ENCODE measurements around the gene ZNF578. TPM values are rescaled to one million over a fixed set of nuclear protein-coding genes. Genes with fewer than 3 reads are reported as not detected.
"Not testable (repeated sequence)": the region's sequence is repeated elsewhere in the genome, so short reads cannot be mapped to it uniquely, and the experiment has no call there.

ZNF578 gene
- 0.43 and 0.95 TPM in 2 replicates for total RNA-seq (2014; rRNA removed; shearing (Covaris generic))
- polyA plus RNA-seq (2015; cell fraction: cytosol; rRNA removed), result 1.2 TPM in 1 of 2 replicates, not detected in the other
- polyA plus RNA-seq (2015; cell fraction: nucleus; rRNA removed), result 4.4 and 9.2 TPM in 2 replicates

GRCh38 chr19:52453324-52454094 lies at the start of gene ZNF578:
Gene ZNF578 (plus strand): TSS chr19:52453553. CDS start chr19:52501846, 48,293 bp downstream.
- peak; percentile 58 for DNase-seq (ENCODE audit: low read depth, low spot score)
- in situ Hi-C loops (cut with HindIII; ENCODE audit: low pct_unique_long_range_greater_than_20kb, low sequenced_read_pairs), result no loop called here

- in situ Hi-C loops (cut with HindIII; ENCODE audit: low pct_unique_long_range_greater_than_20kb, low sequenced_read_pairs), result no loop called here
Measured at GRCh38 chr19:52410276-52410675, 43.1 kb upstream of the ZNF578 start.

GRCh38 chr19:52415711-52416110 lies 37.6 kb upstream of the ZNF578 start:
- in situ Hi-C loops (cut with HindIII; ENCODE audit: low pct_unique_long_range_greater_than_20kb, low sequenced_read_pairs), result no loop called here
- no peak for DNase-seq (ENCODE audit: low read depth, low spot score)

More at GRCh38 chr19:52410276-52410675, 43.1 kb upstream of the ZNF578 start:
- no peak for DNase-seq (ENCODE audit: low read depth, low spot score)

GRCh38 chr19:52428937-52429336 lies 24.4 kb upstream of the ZNF578 start, which contains the start of gene ZNF534:
Gene ZNF534 (plus strand): TSS chr19:52429148. CDS start chr19:52431475, 2,327 bp downstream.
- DNase-seq (ENCODE audit: low read depth, low spot score), result no peak
- in situ Hi-C loops (cut with HindIII; ENCODE audit: low pct_unique_long_range_greater_than_20kb, low sequenced_read_pairs), result no loop called here

- in situ Hi-C loops (cut with HindIII; ENCODE audit: low pct_unique_long_range_greater_than_20kb, low sequenced_read_pairs), result no loop called here
- DNase-seq (ENCODE audit: low read depth, low spot score), result no peak
Measured at GRCh38 chr19:52442179-52442578, 11.2 kb upstream of the ZNF578 start.

GRCh38 chr19:52444506-52444905 lies 8.8 kb upstream of the ZNF578 start:
- in situ Hi-C loops (cut with HindIII; ENCODE audit: low pct_unique_long_range_greater_than_20kb, low sequenced_read_pairs), result no loop called here
- no peak for DNase-seq (ENCODE audit: low read depth, low spot score)

- in situ Hi-C loops (cut with HindIII; ENCODE audit: low pct_unique_long_range_greater_than_20kb, low sequenced_read_pairs), result no loop called here
Measured at GRCh38 chr19:52451241-52451640, 2.1 kb upstream of the ZNF578 start.

GRCh38 chr19:52464798-52465470 lies 11.6 kb downstream of the ZNF578 start:
- DNase-seq (ENCODE audit: low read depth, low spot score), result peak; percentile 63
- in situ Hi-C loops (cut with HindIII; ENCODE audit: low pct_unique_long_range_greater_than_20kb, low sequenced_read_pairs), result no loop called here

More at GRCh38 chr19:52451241-52451640, 2.1 kb upstream of the ZNF578 start:
- DNase-seq (ENCODE audit: low read depth, low spot score), result no peak

GRCh38 chr19:52473655-52474350 lies 20.4 kb downstream of the ZNF578 start:
- in situ Hi-C loops (cut with HindIII; ENCODE audit: low pct_unique_long_range_greater_than_20kb, low sequenced_read_pairs), result no loop called here
- DNase-seq (ENCODE audit: low read depth, low spot score), result no peak

- in situ Hi-C loops (cut with HindIII; ENCODE audit: low pct_unique_long_range_greater_than_20kb, low sequenced_read_pairs), result no loop called here
- DNase-seq (ENCODE audit: low read depth, low spot score), result no peak
Measured at GRCh38 chr19:52474351-52475127, 21.2 kb downstream of the ZNF578 start.

GRCh38 chr19:52484111-52484743 lies 30.9 kb downstream of the ZNF578 start:
- in situ Hi-C loops (cut with HindIII; ENCODE audit: low pct_unique_long_range_greater_than_20kb, low sequenced_read_pairs); DNase-seq (ENCODE audit: low read depth, low spot score): not testable (repeated sequence)

GRCh38 chr19:52485064-52485463 lies 31.7 kb downstream of the ZNF578 start:
- DNase-seq (ENCODE audit: low read depth, low spot score); in situ Hi-C loops (cut with HindIII; ENCODE audit: low pct_unique_long_range_greater_than_20kb, low sequenced_read_pairs): not testable (repeated sequence)

GRCh38 chr19:52485561-52486240 lies 32.3 kb downstream of the ZNF578 start:
- DNase-seq (ENCODE audit: low read depth, low spot score); in situ Hi-C loops (cut with HindIII; ENCODE audit: low pct_unique_long_range_greater_than_20kb, low sequenced_read_pairs): not testable (repeated sequence)

- DNase-seq (ENCODE audit: low read depth, low spot score), result no peak
- in situ Hi-C loops (cut with HindIII; ENCODE audit: low pct_unique_long_range_greater_than_20kb, low sequenced_read_pairs), result no loop called here
Measured at GRCh38 chr19:52492201-52492993, 39.0 kb downstream of the ZNF578 start.

GRCh38 chr19:52492994-52493470 lies 39.7 kb downstream of the ZNF578 start:
- in situ Hi-C loops (cut with HindIII; ENCODE audit: low pct_unique_long_range_greater_than_20kb, low sequenced_read_pairs), result no loop called here

More at GRCh38 chr19:52492994-52493470, 39.7 kb downstream of the ZNF578 start:
- no peak for DNase-seq (ENCODE audit: low read depth, low spot score)

All from SK-MEL-5 (cell line).